ENCODE measurements around the gene SMIM43.
"Not testable (repeated sequence)": the region's sequence is repeated elsewhere in the genome, so short reads cannot be mapped to it uniquely, and the experiment has no call there.

SMIM43 gene

GRCh38 chr4:121736735-121737351 lies 28.1 kb downstream of the SMIM43 start:
- no peak for DNase-seq (ENCODE audit: low read depth, low spot score)

- no peak for DNase-seq (ENCODE audit: low read depth, low spot score)
Measured at GRCh38 chr4:121734571-121734970, 30.4 kb downstream of the SMIM43 start.

GRCh38 chr4:121733942-121734341 lies 31.0 kb downstream of the SMIM43 start:
- DNase-seq (ENCODE audit: low read depth, low spot score) = no peak

GRCh38 chr4:121729753-121730152 lies 35.2 kb downstream of the SMIM43 start:
- DNase-seq (ENCODE audit: low read depth, low spot score) = not testable (repeated sequence)

- no peak for DNase-seq (ENCODE audit: low read depth, low spot score)
Measured at GRCh38 chr4:121728798-121729226, 36.2 kb downstream of the SMIM43 start.

- DNase-seq (ENCODE audit: low read depth, low spot score) = no peak
Measured at GRCh38 chr4:121728066-121728465, 36.9 kb downstream of the SMIM43 start.

- no peak for DNase-seq (ENCODE audit: low read depth, low spot score)
Measured at GRCh38 chr4:121726642-121727268, 38.2 kb downstream of the SMIM43 start.

- no peak for DNase-seq (ENCODE audit: low read depth, low spot score)
Measured at GRCh38 chr4:121724671-121725070, 40.3 kb downstream of the SMIM43 start.

GRCh38 chr4:121721700-121722099 lies 43.3 kb downstream of the SMIM43 start:
- no peak for DNase-seq (ENCODE audit: low read depth, low spot score)

- no peak for DNase-seq (ENCODE audit: low read depth, low spot score)
Measured at GRCh38 chr4:121720109-121720508, 44.9 kb downstream of the SMIM43 start.

- DNase-seq (ENCODE audit: low read depth, low spot score) = no peak
Measured at GRCh38 chr4:121717680-121718237, 47.2 kb downstream of the SMIM43 start.

- DNase-seq (ENCODE audit: low read depth, low spot score) = no peak
Measured at GRCh38 chr4:121714548-121714947, 50.4 kb downstream of the SMIM43 start.

GRCh38 chr4:121712783-121713182 lies 52.2 kb downstream of the SMIM43 start:
- DNase-seq (ENCODE audit: low read depth, low spot score) = no peak

GRCh38 chr4:121712001-121712651 lies 52.8 kb downstream of the SMIM43 start:
- no peak for DNase-seq (ENCODE audit: low read depth, low spot score)

GRCh38 chr4:121711263-121712000 lies 53.5 kb downstream of the SMIM43 start:
- no peak for DNase-seq (ENCODE audit: low read depth, low spot score)

- no peak for DNase-seq (ENCODE audit: low read depth, low spot score)
Measured at GRCh38 chr4:121709766-121710405, 55.1 kb downstream of the SMIM43 start.
